GM10266 (cell line): ENCODE data around the gene TBX2.

Source experiments
- DNase-seq: peaks from one replicate; pipeline ENCODE4 v3.0.0; 2012; ENCODE audit errors: extremely low spot score
- TF ChIP-seq, protein P1 (sequence below): IDR thresholded peaks from 2 replicates; pipeline ENCODE4 v1.5.1; 2012; ENCODE audit warnings: mild to moderate bottlenecking, low read depth; ENCODE audit not compliant: control insufficient read depth, insufficient read depth; ENCODE audit errors: missing control alignments

Gene TBX2

GRCh38 chr17:61397086-61397842 lies 2.4 kb upstream of the TBX2 start:
- TF ChIP-seq, protein P1, sequence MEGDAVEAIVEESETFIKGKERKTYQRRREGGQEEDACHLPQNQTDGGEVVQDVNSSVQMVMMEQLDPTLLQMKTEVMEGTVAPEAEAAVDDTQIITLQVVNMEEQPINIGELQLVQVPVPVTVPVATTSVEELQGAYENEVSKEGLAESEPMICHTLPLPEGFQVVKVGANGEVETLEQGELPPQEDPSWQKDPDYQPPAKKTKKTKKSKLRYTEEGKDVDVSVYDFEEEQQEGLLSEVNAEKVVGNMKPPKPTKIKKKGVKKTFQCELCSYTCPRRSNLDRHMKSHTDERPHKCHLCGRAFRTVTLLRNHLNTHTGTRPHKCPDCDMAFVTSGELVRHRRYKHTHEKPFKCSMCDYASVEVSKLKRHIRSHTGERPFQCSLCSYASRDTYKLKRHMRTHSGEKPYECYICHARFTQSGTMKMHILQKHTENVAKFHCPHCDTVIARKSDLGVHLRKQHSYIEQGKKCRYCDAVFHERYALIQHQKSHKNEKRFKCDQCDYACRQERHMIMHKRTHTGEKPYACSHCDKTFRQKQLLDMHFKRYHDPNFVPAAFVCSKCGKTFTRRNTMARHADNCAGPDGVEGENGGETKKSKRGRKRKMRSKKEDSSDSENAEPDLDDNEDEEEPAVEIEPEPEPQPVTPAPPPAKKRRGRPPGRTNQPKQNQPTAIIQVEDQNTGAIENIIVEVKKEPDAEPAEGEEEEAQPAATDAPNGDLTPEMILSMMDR = no peak
- DNase-seq = no peak

- TF ChIP-seq, protein P1 = no peak
- no peak for DNase-seq
Observed at GRCh38 chr17:61398721-61399130, 917 bp upstream of the TBX2 start.

- no peak for DNase-seq
- TF ChIP-seq, protein P1 = no peak
Observed at GRCh38 chr17:61400066-61400716, 548 bp downstream of the TBX2 start.

- no peak for DNase-seq
- TF ChIP-seq, protein P1 = no peak
Observed at GRCh38 chr17:61400717-61401388, 1.2 kb downstream of the TBX2 start.

DNA sequence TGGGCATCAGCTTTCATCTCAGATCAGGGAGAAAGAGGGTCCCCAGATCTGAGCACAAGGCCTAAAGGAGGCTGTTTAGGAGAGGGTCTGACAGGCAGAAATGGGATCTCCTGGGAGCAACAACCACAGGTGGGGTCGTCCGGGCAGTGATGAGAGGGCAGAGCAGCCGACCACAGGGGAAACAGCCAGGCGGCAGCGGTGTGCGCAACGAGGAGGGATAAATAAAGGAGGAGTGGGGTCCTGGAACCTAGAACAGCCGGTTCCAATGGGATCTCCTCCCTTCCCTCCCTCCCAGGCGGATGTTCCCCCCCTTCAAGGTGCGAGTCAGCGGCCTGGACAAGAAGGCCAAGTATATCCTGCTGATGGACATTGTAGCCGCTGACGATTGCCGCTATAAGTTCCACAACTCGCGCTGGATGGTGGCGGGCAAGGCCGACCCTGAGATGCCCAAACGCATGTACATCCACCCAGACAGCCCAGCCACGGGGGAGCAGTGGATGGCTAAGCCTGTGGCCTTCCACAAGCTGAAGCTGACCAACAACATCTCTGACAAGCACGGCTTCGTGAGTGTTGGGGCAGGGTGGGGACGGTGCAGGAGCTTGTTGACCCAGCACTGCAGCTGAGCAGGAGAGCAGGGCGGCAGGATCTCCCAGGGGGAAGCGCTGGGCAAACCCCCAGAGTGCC lies 1.9 kb downstream of the TBX2 start:
- no peak for DNase-seq
- TF ChIP-seq, protein P1 = no peak

DNA sequence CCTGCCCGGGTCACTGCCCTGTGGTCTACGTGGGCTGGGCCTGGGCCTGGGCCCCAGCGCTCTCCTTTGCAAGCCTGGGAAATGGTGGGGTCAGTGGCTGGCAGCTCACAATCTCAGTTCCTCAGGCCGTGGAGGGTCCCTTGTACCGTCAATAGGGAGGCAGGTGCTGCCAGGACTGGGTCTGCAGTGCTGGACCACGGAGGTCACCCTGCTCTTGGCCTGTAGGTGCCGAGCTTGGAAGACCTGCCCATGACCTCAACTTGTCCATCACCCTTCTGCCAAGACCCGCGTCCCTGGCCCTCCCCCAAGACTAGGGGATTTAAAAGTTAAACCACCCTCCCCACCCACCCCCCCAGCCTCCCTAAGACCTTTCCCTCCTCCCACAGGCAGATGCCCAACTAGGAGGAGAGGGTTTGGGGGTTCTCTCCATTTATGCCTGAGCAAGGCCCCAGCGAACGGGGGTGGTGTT lies 2.5 kb downstream of the TBX2 start:
- DNase-seq = no peak
- TF ChIP-seq, protein P1 = no peak
